Choroid plexus epithelial cell (primary cell): ENCODE measurements around the gene RAPGEF3.

ENCODE experiments used
- DNase-seq: peaks from one replicate; pipeline ENCODE4 v3.0.0-alpha.2; 2010; ENCODE audit warnings: low read depth
- H3K4me3 ChIP-seq: 2 replicates; pipeline ENCODE4 v1.5.1; 2011; ENCODE audit warnings: low read depth, mild to moderate bottlenecking, control low read depth, low read length, moderate library complexity
- TF ChIP-seq, protein P1 (sequence below): conservative IDR thresholded peaks from 2 replicates; pipeline ENCODE4 v1.5.1; 2011; ENCODE audit warnings: low read depth, mild to moderate bottlenecking, control low read depth, inconsistent platforms, low read length, moderate library complexity

RAPGEF3 gene

DNA sequence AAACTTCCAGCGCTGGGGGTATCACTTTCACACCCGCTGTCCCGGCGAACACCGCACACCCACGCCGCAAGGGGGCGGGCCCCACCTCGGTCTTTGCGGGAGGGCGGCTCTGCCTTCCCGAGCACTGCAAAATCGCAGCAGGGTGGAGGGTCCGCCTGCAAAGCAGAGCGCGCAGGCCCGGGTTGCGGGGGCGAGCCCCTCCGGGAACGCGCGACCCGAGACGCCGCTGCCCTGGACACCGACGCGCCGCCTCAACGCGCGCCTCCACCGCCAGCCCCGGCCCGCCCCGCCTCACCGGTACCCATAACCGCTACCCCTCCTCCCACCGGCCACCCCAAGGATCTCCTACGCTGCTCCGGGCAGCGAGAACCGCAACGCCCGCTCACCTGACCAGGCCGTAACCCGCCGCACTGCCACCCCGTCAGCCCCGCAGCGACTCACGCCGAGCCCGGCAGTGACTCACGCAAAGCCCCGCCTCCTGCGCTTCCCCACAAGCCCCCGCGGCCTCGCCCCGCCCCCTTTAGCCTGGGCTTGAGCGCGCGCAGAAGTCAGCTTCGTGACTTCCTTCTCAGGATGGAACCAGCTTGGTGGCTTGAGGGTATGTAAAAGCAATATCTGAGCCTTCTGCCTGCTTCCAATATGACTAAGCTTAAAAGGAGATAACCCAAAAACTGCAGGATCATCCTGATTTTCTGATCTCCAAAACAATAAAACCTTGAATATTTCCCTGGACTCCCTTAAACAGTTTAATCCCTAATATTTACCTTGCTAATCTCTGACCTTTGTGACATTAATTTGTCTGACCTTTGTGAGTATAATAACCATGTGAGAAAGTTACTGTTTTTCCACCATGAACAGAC lies 52.9 kb downstream of the RAPGEF3 start, which contains the start of gene RPAP3:
Gene RPAP3 (minus strand): TSS at position 465 of the 860 bp plus-strand sequence. CDS start 3,190 bp downstream, outside the sequence.
- peak within 1 kb of the TSS; percentile 87 for H3K4me3 ChIP-seq
- TF ChIP-seq, protein P1, sequence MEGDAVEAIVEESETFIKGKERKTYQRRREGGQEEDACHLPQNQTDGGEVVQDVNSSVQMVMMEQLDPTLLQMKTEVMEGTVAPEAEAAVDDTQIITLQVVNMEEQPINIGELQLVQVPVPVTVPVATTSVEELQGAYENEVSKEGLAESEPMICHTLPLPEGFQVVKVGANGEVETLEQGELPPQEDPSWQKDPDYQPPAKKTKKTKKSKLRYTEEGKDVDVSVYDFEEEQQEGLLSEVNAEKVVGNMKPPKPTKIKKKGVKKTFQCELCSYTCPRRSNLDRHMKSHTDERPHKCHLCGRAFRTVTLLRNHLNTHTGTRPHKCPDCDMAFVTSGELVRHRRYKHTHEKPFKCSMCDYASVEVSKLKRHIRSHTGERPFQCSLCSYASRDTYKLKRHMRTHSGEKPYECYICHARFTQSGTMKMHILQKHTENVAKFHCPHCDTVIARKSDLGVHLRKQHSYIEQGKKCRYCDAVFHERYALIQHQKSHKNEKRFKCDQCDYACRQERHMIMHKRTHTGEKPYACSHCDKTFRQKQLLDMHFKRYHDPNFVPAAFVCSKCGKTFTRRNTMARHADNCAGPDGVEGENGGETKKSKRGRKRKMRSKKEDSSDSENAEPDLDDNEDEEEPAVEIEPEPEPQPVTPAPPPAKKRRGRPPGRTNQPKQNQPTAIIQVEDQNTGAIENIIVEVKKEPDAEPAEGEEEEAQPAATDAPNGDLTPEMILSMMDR, result peak; percentile 66
- peak; percentile 94 for DNase-seq

DNA sequence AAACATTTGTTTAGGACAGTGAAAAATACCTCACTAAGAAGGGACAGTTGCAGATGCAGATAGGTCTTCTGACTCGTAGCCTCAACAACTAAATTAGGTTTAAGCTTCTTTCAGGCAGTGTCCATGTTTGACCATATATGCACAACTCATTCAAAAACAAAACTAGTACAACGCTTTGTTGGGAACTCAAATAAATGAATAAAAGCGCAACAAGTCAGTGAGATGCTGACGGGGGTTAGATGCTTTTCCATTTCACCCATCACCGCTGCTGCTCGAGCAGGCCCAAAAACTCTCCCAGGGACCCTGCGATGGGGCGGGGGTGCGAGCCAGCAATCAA lies 53.5 kb downstream of the RAPGEF3 start:
- peak overlapping the region; percentile 87 for H3K4me3 ChIP-seq
- DNase-seq, result peak; percentile 26
- TF ChIP-seq, protein P1, result no peak

DNA sequence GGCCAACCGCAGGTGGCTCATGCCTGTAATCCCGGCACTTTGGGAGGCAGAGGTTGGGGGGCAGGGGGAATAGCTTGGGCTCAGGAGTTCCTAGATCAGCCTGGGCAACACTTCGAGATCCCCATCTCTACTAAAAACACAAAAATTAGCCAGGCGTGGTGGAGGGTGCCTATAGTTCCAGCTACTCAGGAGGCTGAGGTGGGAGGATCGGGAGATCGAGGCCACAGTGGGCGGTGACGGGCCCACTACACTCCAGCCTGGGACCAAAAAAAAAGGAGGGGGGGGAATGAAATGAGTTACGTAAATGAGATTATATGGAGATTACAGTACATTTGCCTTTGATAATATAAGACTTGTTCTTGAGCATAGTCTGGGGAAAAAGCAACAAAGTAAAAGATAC lies 54.0 kb downstream of the RAPGEF3 start:
- TF ChIP-seq, protein P1, result no peak
- peak overlapping the region; percentile 87 for H3K4me3 ChIP-seq
- no peak for DNase-seq

DNA sequence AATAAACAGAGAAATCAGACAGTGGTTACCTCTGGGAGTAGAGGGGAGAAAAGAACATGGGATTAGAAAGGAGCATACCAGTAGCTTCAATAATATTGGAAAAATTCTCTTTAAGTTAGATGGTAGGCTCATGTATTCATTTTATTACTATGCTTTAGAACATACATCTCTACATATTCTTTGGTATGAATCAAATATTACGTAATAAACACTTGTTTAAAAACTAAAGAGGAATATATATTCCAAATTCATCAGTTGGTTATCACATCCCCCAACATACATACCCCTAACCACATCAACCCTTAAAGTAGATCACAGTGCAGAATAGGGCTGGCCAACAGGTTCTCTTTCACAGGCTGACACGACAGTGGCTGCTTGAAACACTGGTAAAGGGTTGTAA lies 58.4 kb downstream of the RAPGEF3 start:
- TF ChIP-seq, protein P1, result no peak
- H3K4me3 ChIP-seq, result no peak overlapping the region
- DNase-seq, result no peak

DNA sequence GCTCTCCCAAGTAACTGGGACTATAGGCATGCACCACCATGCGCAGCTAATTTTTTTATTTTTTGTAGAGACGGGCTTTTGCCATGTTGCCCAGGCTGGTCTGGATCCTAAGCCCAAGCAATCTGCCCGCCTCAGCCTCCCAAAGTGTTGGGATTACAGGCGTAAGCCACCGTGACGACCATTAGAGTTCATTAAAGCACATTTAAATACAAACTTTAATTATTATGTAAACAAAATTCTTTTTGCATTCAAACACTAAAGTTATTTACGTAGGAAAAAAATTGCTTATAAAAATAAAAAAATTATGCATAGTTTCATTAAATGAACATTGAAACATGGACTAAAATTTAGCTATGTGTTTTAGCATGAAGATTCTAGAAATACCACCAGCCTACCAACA lies 60.0 kb downstream of the RAPGEF3 start:
- TF ChIP-seq, protein P1, result no peak
- DNase-seq, result no peak
- H3K4me3 ChIP-seq, result no peak overlapping the region

DNA sequence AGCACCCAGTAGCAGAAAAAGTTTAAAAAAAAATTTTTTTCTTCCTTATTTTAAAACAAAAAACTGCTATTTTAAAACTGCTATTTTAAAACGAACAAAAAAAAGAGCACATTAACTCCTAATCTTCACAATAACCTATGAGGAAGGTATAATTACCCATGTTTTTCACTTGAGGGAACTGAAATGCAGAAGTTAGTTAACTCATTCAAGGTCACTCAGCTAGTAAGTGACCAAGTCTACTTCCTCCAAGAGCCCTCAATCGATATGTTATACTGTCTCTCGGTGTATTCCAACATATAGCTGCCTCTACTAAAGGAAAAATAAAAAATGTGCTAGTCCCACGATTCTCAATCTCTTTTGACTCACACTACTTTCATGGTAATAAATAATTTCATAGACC lies 60.6 kb downstream of the RAPGEF3 start:
- TF ChIP-seq, protein P1, result no peak
- DNase-seq, result no peak
- H3K4me3 ChIP-seq, result no peak overlapping the region

DNA sequence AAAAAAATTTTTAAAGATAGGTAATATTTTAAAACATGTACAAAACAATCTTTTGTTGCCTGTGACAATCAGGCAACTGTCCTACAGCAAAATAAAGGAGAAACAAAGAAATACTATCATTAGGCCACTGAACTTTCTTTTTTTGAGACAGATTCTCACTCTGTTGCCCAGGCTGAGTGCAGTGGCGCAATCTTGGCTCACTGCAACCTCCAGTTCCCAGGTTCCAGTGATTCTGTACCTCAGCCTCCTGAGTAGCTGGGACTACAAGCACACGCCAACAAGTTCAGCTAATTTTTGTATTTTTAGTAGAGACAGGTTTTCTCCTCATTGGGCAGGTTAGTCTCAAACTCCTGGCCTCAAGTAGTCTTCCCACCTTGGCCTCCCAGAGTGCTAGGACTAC lies 69.5 kb downstream of the RAPGEF3 start:
- TF ChIP-seq, protein P1, result no peak
- no peak overlapping the region for H3K4me3 ChIP-seq
- DNase-seq, result no peak
